ENCODE measurements around the gene CHST3. TPM values are rescaled to one million over a fixed set of nuclear protein-coding genes. Genes with fewer than 3 reads are reported as not detected.
A peak's percentile ranks its signal among the peaks of the same experiment; 100 is the strongest.

Gene CHST3
- total and polyA plus RNA-seq, 9 of the 15 experiments (the other 6 are each of a cell fraction or from before 2014, with no cell fraction given): 0.01 to 1.3 (median 0.15) TPM

DNA sequence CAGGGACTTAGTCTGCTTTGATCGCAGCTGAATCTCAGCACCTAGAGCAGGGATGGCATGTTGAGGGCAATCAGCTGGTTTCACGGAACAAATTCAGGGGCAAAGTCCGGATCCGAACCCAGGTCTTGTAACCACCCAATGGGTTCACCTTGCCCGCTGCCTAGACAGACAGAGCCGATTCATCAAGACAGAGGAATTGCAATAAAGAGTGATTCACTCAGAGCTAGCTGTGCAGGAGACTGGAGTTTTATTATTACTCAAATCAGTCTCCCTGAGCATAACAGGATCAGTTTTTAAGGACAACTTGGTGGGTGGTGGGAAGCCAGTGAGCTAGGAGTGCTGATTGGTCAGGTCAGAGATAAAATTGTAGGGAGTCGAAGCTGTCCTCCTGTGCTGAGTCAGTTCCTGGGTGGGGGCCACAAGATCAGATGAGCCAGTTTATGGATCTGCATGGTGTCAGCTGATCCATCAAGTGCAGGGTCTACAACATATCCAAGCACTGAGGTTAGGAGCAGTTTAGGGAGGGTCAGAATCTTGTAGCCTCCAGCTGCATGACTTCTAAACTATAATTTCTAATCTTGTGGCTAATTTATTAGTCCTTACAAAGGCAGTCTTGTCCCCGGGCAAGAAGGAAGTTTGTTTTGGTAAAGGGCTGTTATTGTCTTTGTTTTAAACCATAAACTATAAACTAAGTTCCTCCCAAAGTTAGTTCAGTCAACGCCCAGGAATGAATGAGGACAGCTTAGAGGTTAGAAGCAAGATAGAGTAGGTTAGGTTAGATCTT lies 43.5 kb upstream of the CHST3 start (continued):
- TF ChIP-seq, protein P1, sequence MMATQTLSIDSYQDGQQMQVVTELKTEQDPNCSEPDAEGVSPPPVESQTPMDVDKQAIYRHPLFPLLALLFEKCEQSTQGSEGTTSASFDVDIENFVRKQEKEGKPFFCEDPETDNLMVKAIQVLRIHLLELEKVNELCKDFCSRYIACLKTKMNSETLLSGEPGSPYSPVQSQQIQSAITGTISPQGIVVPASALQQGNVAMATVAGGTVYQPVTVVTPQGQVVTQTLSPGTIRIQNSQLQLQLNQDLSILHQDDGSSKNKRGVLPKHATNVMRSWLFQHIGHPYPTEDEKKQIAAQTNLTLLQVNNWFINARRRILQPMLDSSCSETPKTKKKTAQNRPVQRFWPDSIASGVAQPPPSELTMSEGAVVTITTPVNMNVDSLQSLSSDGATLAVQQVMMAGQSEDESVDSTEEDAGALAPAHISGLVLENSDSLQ (IDR thresholded peaks at IDR 0.05): peak; percentile 84
- TF ChIP-seq ARHGAP35 (IDR thresholded peaks at IDR 0.05; ENCODE audit: partially characterized antibody): no peak
- no peak for TF ChIP-seq POLR2G (IDR thresholded peaks at IDR 0.05; ENCODE audit: low read depth, low read length)
- TF ChIP-seq MAFG (tag; conservative IDR thresholded peaks at IDR 0.05): peak; percentile 86
- peak; percentile 29 to 47; a peak in 2 of 4 replicates for TF ChIP-seq NRF1 (conservative IDR thresholded peaks at IDR 0.05 in 1 of 2, IDR thresholded peaks at IDR 0.05 in 1 of 2)
- TF ChIP-seq NR4A1 (CRISPR knock-in tag; IDR thresholded peaks at IDR 0.05): no peak
- TF ChIP-seq NR4A1 (tag; IDR thresholded peaks at IDR 0.05): 0 out of 2 replicates have a peak, but pooled peaks have one; percentile 65
- TF ChIP-seq, protein P2, sequence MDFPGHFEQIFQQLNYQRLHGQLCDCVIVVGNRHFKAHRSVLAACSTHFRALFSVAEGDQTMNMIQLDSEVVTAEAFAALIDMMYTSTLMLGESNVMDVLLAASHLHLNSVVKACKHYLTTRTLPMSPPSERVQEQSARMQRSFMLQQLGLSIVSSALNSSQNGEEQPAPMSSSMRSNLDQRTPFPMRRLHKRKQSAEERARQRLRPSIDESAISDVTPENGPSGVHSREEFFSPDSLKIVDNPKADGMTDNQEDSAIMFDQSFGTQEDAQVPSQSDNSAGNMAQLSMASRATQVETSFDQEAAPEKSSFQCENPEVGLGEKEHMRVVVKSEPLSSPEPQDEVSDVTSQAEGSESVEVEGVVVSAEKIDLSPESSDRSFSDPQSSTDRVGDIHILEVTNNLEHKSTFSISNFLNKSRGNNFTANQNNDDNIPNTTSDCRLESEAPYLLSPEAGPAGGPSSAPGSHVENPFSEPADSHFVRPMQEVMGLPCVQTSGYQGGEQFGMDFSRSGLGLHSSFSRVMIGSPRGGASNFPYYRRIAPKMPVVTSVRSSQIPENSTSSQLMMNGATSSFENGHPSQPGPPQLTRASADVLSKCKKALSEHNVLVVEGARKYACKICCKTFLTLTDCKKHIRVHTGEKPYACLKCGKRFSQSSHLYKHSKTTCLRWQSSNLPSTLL (IDR thresholded peaks at IDR 0.05): peak; percentile 93

Data from K562 (cell line).